Breast epithelium (tissue), 4 donors: ENCODE results near the gene SMAD1. TPM values are rescaled to one million over a fixed set of nuclear protein-coding genes. Genes with fewer than 3 reads are reported as not detected.

Source experiments
- DNase-seq, 2 donors: peaks; one replicate each; pipeline ENCODE4 v3.0.0-alpha.2; 2019; ENCODE audit warnings: low spot score in 2 of 2
- H3K27ac ChIP-seq, 2 donors: fragments of 200-600 bp; sonication (generic) in 1 of 2; one replicate each; pipeline ENCODE4 v1.5.1; 2016 to 2019; ENCODE audit warnings: mild to moderate bottlenecking in 1 of 2
- H3K27me3 ChIP-seq, 2 donors: fragments of 200-600 bp; sonication (generic) in 1 of 2; one replicate each; pipeline versions ENCODE4 v1.5.1 to v1.6.0; 2017 to 2019; ENCODE audit warnings: control low read depth in 1 of 2, mild to moderate bottlenecking in 1 of 2
- H3K36me3 ChIP-seq: fragments of 200-600 bp; one replicate; pipeline ENCODE4 v1.5.1; 2019
- H3K4me1 ChIP-seq, 2 donors: fragments of 200-600 bp; sonication (generic); one replicate each; pipeline ENCODE4 v1.5.1; 2016 to 2019; ENCODE audit warnings: control low read depth in 1 of 2
- H3K4me3 ChIP-seq, 3 donors: fragments of 200-600 bp; sonication (generic); 1 replicate in 2 of 3; 2 replicates in 1 of 3; pipeline ENCODE4 v1.5.1; 2016 to 2019; ENCODE audit warnings: mild to moderate bottlenecking in 3 of 3, moderate library complexity in 2 of 3
- H3K9me3 ChIP-seq, 2 donors: fragments of 200-600 bp; sonication (generic) in 1 of 2; one replicate each; pipeline ENCODE4 v1.5.1; 2016 to 2019; ENCODE audit warnings: control low read depth in 1 of 2
- POLR2A ChIP-seq: fragments of 450-650 bp; IDR thresholded peaks from one replicate; pipeline ENCODE4 v1.6.1; 2016; ENCODE audit warnings: antibody characterized with exemption, mild to moderate bottlenecking, moderate library complexity
- POLR2AphosphoS5 ChIP-seq, 3 donors: sonication (generic); formaldehyde crosslinking; IDR thresholded peaks; one replicate each; pipeline ENCODE4 v1.6.1; 2017; ENCODE audit warnings: antibody characterized with exemption in 3 of 3
- intact Hi-C: fragments of 100-400 bp; cut with DNase I; formaldehyde crosslinking; loops from one replicate; pipeline ENCODE4 v1.15.1; 2023; ENCODE audit warnings: low total_unique reads
- total RNA-seq, 3 donors: library from RNA; depleted of rRNA; stranded (reverse); fragments of >200 nt; gene quantifications; one replicate each; pipeline ENCODE4 v1.1.0, GENCODE V29; 2016
- TF ChIP-seq, protein P1 (sequence below), 3 donors: fragments of 450-650 bp; IDR thresholded peaks; one replicate each; pipeline ENCODE4 v1.5.1; 2016 to 2017; ENCODE audit warnings: antibody characterized with exemption in 3 of 3, mild to moderate bottlenecking in 3 of 3, moderate library complexity in 3 of 3

SMAD1 gene
- total RNA-seq, 3 donors from 2014 or later = 19.5 to 62.8 (median 43.6) TPM

DNA sequence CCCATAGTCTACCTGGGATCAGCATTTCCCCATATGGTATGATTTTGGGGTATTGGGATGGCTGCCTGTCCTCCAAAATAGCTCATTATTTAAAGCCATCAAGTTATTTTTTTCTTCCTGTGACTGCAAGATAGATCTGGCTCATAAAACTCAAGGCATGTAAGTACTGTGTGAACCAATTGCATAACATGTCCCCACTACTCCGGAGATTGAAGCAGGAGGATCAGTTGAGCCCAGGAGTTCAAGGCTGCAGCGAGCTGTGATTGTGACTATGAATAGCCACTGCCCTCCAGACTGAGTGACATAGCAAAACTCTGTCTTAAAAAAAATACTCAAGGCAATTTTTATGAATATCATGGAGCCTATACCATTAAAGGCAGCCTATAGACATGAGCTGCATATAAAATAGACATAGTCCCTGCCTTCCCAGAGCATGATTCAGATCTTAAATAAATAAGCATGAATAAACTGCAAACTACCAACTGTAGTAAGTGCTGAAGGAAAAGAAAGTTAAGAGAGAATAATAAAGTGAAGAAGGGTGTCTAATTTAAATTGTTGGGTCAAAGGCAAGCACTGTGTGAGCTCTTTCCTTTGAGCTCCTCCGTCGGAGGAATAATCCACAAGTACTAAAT, 120.6 kb downstream of the SMAD1 start:
- Histone ChIP-seq H3K9me3 (peaks cover 0 to 10% of the 10 kb centered on the region in 2 donors), H3K4me1 (no peaks in the 10 kb centered on the region), H3K4me3 (no peak overlapping the region), H3K27me3 (no peaks in the 10 kb centered on the region), H3K27ac (no peak overlapping the region), H3K36me3 (no peaks in the 10 kb centered on the region)
- no peak for DNase-seq
- intact Hi-C loops = no loop called here
- TF ChIP-seq POLR2AphosphoS5 (IDR thresholded peaks at IDR 0.05) (no peak), POLR2A (no peak)
- TF ChIP-seq, protein P1, sequence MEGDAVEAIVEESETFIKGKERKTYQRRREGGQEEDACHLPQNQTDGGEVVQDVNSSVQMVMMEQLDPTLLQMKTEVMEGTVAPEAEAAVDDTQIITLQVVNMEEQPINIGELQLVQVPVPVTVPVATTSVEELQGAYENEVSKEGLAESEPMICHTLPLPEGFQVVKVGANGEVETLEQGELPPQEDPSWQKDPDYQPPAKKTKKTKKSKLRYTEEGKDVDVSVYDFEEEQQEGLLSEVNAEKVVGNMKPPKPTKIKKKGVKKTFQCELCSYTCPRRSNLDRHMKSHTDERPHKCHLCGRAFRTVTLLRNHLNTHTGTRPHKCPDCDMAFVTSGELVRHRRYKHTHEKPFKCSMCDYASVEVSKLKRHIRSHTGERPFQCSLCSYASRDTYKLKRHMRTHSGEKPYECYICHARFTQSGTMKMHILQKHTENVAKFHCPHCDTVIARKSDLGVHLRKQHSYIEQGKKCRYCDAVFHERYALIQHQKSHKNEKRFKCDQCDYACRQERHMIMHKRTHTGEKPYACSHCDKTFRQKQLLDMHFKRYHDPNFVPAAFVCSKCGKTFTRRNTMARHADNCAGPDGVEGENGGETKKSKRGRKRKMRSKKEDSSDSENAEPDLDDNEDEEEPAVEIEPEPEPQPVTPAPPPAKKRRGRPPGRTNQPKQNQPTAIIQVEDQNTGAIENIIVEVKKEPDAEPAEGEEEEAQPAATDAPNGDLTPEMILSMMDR (IDR thresholded peaks at IDR 0.05) = no peak

DNA sequence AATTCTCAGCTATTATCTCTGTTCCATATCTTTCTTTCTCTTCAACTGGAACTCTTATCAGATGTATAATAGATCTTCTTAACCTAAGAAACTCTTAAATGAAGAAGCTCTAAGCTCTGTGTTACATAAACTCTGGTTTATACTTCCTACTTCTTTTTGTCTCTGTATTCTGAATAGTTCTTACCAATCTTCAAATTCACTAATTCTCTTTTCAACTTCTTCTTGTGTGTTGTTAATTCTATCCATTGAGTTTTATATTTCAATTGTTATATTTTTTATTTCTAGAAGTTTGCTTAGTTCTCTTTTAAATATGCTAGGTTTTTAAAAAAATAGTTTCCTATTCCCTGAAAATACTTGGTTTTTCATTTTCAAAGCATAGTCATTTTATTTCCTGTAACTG, 124.3 kb downstream of the SMAD1 start:
- Histone ChIP-seq H3K4me1 (no peaks in the 10 kb centered on the region), H3K36me3 (no peaks in the 10 kb centered on the region), H3K27ac (no peak overlapping the region), H3K27me3 (no peaks in the 10 kb centered on the region), H3K4me3 (no peak overlapping the region), H3K9me3 (peaks cover 0 to 10% of the 10 kb centered on the region in 2 donors)
- TF ChIP-seq POLR2A = no peak
- TF ChIP-seq, protein P1 (IDR thresholded peaks at IDR 0.05) = no peak
- no peak for TF ChIP-seq POLR2AphosphoS5 (IDR thresholded peaks at IDR 0.05)
- no peak for DNase-seq
- intact Hi-C loops = no loop called here

Other genes starting within 250 kb of the SMAD1 start
- gene MMAA, start 137.5 kb downstream of the SMAD1 start, total RNA-seq = 1 to 10 TPM; 4.2 to 5.7 (median 5.6) TPM
- not detected for gene C4orf51, start 198.3 kb downstream of the SMAD1 start, total RNA-seq